Esophagus squamous epithelium (tissue), 4 donors: ENCODE measurements around the gene IKZF1.

Source experiments
- CTCF ChIP-seq, 6 experiments: fragments of 450-650 bp in 4 of 6; fragments of 200-600 bp in 2 of 6; sonication (generic) in 2 of 6; IDR thresholded peaks; one replicate each; pipeline ENCODE4 v1.5.1; 2016 to 2019; ENCODE audit warnings: antibody characterized with exemption in 6 of 6, mild to moderate bottlenecking in 4 of 6, moderate library complexity in 4 of 6
- POLR2A ChIP-seq, 4 donors: fragments of 450-650 bp; IDR thresholded peaks; one replicate each; pipeline ENCODE4 v1.6.1; 2017; ENCODE audit warnings: antibody characterized with exemption in 4 of 4, mild to moderate bottlenecking in 4 of 4, moderate library complexity in 3 of 4

- TF ChIP-seq CTCF (IDR thresholded peaks at IDR 0.05) = no peak
- TF ChIP-seq POLR2A (IDR thresholded peaks at IDR 0.05) = peak in 1 of 4 donors; percentile 29
These were observed 45.7 kb downstream of the IKZF1 start for GRCh38 chr7:50349963-50350944.
